Activated naive CD8-positive, alpha-beta T cell (primary cell): Measurements from ENCODE around the gene NTN5.
"Not testable (repeated sequence)": the region's sequence is repeated elsewhere in the genome, so short reads cannot be mapped to it uniquely, and the experiment has no call there.

ENCODE experiments used
- H3K27ac Mint-ChIP-seq: one replicate; pipeline ENCODE4 v1.8.0; 2021; ENCODE audit warnings: mixed read lengths
- H3K27me3 Mint-ChIP-seq: one replicate; pipeline ENCODE4 v1.8.0; 2021; ENCODE audit warnings: mixed read lengths
- H3K36me3 Mint-ChIP-seq: one replicate; pipeline ENCODE4 v1.8.0; 2021; ENCODE audit warnings: mixed read lengths
- H3K4me1 Mint-ChIP-seq: one replicate; pipeline ENCODE4 v1.8.0; 2021; ENCODE audit warnings: low read depth, mixed read lengths
- H3K4me3 Mint-ChIP-seq: one replicate; pipeline ENCODE4 v1.8.0; 2021; ENCODE audit warnings: mild to moderate bottlenecking, mixed read lengths
- H3K9me3 Mint-ChIP-seq: one replicate; pipeline ENCODE4 v1.8.0; 2021; ENCODE audit warnings: low read depth, mixed read lengths

NTN5 gene

DNA sequence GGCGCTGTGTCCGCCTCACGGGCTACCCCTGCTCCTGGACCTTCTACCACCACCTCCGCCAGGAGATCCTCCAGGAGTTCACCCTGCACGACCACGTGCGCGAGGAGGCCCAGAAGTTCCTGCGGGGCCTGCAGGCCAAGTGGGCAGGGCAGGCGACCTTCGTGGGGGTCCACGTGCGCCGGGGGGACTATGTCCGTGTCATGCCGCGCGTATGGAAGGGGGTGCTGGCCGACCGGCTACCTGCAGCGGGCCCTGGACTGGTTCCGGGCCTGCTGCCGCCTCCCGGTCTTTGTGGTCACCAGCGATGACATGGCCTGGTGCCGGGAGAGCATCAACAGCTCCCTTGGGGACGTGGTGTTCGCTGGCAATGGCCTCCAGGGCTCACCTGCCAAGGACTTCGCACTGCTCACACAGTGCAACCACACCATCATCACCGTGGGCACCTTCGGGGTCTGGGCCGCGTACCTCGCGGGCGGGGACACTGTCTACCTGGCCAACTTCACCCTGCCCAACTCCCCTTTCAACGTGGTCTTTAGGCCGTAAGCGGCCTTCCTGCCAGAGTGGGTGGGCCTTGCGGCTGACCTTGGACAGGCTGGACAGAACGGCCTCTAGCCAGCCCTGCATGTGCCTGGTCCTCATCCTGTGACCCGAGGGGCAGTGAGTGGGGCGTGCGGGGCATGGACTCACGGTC lies 7.8 kb upstream of the NTN5 start:
- no peaks in the 10 kb centered on the region for H3K9me3 Mint-ChIP-seq
- H3K27me3 Mint-ChIP-seq: no peaks in the 10 kb centered on the region
- H3K27ac Mint-ChIP-seq: no peak overlapping the region
- no peaks in the 10 kb centered on the region for H3K4me1 Mint-ChIP-seq
- no peaks in the 10 kb centered on the region for H3K36me3 Mint-ChIP-seq
- no peak overlapping the region for H3K4me3 Mint-ChIP-seq

DNA sequence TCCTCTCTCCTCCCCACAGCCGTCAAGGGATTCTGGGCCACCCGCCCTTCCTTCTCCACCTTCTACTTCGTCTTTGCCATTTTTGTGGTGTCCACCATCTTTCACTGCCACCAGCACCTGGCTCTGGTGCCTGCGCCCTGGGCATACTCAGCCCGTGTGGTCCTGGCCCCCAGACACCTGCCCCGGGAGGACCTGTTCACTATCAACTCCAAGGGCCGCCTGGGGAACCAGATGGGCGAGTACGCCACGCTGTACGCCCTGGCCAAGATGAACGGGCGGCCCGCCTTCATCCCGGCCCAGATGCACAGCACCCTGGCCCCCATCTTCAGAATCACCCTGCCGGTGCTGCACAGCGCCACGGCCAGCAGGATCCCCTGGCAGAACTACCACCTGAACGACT lies 7.2 kb upstream of the NTN5 start:
- not testable (repeated sequence) for H3K27me3 Mint-ChIP-seq, H3K9me3 Mint-ChIP-seq, H3K4me3 Mint-ChIP-seq, H3K4me1 Mint-ChIP-seq, H3K36me3 Mint-ChIP-seq, H3K27ac Mint-ChIP-seq

DNA sequence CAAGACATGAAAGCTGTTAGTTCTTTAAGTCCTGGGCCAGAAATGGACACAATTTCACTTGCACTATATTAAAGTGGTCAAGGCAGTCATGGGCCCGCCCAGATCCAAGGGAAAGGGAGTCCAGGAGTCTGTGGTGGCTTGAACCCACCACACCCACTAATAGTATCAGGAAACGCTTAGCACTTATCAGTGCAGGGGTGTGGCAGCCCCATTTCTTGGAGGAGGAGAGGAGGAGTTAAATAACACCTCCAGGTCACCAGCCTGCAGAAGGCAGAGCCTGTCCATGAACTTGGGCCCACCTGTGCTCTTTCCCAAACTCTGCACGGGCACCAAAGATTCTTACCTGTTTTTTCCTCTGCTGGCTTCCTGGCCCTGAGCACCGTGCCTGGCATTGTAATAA lies 5.4 kb upstream of the NTN5 start:
- Mint-ChIP-seq H3K4me3 (no peak overlapping the region), H3K9me3 (no peaks in the 10 kb centered on the region), H3K4me1 (peaks cover 5% of the 10 kb centered on the region), H3K27ac (no peak overlapping the region), H3K36me3 (no peaks in the 10 kb centered on the region), H3K27me3 (no peaks in the 10 kb centered on the region)

DNA sequence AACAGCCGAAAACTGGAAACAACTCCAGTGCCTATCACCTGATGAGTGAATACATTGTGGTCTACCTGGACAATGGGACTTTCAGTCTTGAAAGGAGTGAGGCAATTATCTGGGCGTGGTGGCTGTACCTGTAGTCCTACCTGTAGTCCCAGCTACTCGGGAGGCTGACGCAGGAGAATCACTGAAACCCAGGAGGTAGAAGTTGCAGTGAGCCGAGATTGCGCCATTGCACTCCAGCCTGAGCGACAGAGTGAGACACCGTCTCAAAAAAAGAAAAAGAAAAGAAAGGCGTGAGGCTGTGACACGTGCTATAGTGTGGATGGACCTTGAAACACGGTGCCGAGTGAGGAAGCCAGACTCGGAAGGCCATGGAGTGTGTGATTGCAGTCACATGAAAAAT lies 4.1 kb upstream of the NTN5 start:
- Mint-ChIP-seq H3K27ac (no peak overlapping the region), H3K27me3 (no peaks in the 10 kb centered on the region), H3K4me1 (peaks cover 5% of the 10 kb centered on the region), H3K9me3 (no peaks in the 10 kb centered on the region), H3K4me3 (no peak overlapping the region), H3K36me3 (no peaks in the 10 kb centered on the region)

DNA sequence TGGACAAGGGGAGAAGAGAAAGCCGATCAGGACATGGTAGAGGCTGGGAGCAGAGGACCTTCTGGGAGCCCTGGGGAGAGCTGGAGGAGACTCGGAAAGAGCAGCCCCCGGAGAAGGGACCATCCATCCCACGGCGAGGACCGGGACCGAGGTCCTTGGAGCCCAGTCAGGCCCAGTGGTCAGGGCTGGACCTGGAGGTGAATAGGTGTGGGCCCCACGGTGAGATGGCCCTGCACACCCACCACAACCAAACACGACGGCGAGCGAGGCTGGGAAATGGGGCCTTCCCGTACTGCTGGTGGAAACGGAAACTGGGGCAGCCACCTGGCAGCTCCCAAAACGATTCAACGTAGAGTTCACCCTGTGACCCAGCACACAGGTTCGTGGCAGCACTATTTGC lies 3.7 kb upstream of the NTN5 start:
- no peaks in the 10 kb centered on the region for H3K36me3 Mint-ChIP-seq
- no peaks in the 10 kb centered on the region for H3K27me3 Mint-ChIP-seq
- H3K9me3 Mint-ChIP-seq: no peaks in the 10 kb centered on the region

DNA sequence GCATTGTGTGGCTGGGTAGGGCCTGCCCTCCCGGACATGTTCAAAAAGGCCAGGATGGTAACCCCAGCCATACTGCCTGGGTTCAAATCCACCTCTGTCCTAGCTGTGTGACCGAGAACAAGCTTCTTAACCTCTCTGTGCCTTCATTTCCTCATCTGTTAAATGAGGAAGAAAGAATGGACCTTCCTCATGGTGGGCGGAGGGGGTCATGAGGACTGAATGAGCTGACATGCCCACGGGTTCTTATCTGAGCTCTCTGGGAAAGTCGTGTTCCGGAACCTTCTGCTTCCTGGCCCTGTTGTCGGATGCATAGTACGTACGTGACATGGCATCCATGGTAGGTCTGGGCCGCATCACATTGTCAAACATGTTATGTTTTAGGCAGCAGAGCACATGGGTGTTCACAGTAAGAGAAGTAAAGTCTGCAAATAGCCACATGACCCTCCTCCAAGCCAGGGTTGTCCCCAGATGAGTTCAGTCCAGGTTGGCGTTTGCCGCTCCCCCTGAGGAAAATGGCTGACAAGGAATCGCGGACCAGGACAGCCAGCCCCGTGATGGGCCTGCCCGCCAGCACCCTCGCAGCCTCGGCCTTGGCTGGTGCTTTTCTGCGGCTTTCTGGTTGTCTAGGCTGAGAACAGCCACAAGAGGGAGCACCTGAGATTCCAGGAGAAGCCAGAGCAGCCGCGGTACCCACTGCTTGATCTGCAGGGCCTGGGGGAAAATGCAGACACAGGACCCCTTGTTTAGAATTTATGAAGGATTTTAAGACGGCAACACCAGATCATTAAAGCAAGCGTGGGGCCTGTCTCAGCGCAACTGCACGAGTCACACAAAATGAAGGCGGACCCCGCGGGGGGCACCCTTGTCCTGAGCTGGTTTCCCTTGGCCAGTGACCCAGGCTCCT lies 2.4 kb upstream of the NTN5 start:
- no peak overlapping the region for H3K4me3 Mint-ChIP-seq
- H3K4me1 Mint-ChIP-seq: peaks cover 5% of the 10 kb centered on the region
- no peaks in the 10 kb centered on the region for H3K36me3 Mint-ChIP-seq
- no peak overlapping the region for H3K27ac Mint-ChIP-seq
- H3K9me3 Mint-ChIP-seq: no peaks in the 10 kb centered on the region
- H3K27me3 Mint-ChIP-seq: no peaks in the 10 kb centered on the region

More for the DNA sequence above, 3.7 kb upstream of the NTN5 start:
- Mint-ChIP-seq H3K4me3 (no peak overlapping the region), H3K27ac (no peak overlapping the region), H3K4me1 (peaks cover 5% of the 10 kb centered on the region)

DNA sequence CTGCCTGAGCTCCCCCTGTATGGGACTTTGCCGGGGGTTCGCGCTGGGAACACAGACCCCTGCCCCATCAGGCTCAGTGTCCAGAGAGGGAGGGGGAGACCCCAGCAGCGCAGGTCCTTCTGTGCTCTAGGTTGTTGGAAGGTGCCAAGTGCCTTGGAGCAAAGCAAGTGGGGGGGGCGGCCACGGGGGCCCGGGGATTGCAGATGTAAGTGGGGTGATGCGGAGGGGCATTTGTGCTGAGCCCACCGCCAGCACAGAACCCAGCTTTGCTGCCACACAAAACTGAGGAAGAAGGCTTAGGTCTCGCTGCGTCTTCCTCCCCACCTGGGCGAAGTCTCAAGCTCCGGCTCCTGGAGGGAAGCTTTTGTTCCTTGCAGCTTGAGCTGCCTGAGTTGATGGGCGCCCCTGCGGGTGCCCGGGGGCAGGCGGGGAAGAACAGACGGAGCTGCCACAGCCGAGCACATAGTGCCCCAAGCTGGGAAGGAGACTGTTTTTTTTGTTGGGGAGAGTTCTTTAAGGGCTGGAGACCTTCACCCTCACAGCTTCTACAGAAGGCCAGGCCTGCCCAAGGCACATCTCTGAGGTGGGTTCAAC lies 1.5 kb upstream of the NTN5 start:
- Mint-ChIP-seq H3K4me3 (no peak overlapping the region), H3K27ac (no peak overlapping the region), H3K9me3 (no peaks in the 10 kb centered on the region), H3K36me3 (no peaks in the 10 kb centered on the region), H3K27me3 (no peaks in the 10 kb centered on the region), H3K4me1 (peaks cover 5% of the 10 kb centered on the region)

- Mint-ChIP-seq H3K36me3 (no peaks in the 10 kb centered on the region), H3K4me3 (no peak overlapping the region), H3K27ac (no peak overlapping the region), H3K4me1 (peaks cover 5% of the 10 kb centered on the region), H3K27me3 (no peaks in the 10 kb centered on the region), H3K9me3 (no peaks in the 10 kb centered on the region)
Measured at GRCh38 chr19:48673436-48674100, 751 bp upstream of the NTN5 start.

DNA sequence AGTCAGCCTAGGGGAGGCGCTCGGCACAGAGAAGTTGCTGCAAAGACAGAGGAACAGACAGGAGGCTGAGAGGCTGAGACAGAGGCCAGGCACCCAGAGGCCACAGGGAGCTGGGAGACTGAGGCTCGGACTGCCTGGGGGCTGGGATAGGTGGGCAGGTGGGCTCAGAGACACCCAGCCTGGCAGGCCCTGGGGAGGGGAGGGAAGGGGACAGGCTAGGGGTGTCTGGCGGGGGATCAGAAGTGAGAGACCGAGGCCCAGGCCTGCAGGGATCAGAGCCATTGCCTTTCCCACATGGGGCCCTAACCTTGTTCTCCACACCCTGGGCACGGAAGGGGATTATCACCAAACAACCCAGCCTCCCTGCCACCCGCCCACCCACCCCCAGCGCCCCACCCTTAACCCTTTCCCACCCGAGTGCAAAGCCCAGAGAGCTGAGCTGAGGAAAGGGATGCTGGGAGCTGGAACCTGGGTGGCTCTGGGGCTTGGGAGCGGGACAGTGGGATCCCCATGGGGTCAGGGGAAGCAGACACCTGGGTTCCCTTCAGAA lies 1.3 kb downstream of the NTN5 start:
- Mint-ChIP-seq H3K4me1 (peaks cover 5% of the 10 kb centered on the region), H3K27ac (no peak overlapping the region), H3K9me3 (no peaks in the 10 kb centered on the region), H3K4me3 (no peak overlapping the region), H3K27me3 (no peaks in the 10 kb centered on the region), H3K36me3 (no peaks in the 10 kb centered on the region)

DNA sequence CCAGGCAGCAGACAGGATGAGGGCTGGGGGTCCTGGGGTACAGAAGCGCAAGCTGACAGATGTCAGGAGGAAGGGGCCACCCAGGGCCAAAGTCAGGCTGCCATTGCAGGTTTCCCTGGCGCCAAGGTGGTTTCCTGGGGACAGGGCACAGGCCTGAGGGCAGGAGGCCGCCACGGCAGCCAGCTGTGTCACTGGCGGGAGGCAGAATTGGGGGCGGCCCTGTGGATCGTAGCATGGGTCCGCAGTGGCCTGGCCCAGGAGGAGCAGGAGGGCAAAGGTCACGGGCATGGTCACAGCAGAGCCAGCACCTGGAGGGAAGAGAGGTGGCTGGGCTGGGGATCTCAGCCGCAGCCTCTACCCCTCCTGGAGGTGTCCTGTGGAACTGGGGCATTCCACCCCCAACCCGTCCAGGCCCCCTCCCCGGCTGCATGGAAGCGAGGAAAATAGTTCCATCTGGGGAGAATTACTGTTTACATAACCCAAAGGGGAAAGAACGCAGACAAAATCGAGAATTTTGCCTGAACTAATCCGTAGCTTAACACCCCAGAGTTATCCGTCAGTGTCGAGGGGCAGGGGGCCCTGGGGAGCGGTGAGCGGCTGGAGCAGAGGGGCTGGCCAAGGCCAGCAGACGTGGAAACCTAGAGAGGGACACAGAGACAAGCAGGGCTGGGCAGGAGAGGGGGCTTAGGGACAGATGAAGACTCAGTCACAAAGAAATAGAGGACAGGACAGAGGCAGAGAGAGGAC lies 1.9 kb downstream of the NTN5 start:
- Mint-ChIP-seq H3K27ac (no peak overlapping the region), H3K4me1 (peaks cover 5% of the 10 kb centered on the region), H3K9me3 (no peaks in the 10 kb centered on the region), H3K4me3 (no peak overlapping the region), H3K36me3 (no peaks in the 10 kb centered on the region), H3K27me3 (no peaks in the 10 kb centered on the region)

DNA sequence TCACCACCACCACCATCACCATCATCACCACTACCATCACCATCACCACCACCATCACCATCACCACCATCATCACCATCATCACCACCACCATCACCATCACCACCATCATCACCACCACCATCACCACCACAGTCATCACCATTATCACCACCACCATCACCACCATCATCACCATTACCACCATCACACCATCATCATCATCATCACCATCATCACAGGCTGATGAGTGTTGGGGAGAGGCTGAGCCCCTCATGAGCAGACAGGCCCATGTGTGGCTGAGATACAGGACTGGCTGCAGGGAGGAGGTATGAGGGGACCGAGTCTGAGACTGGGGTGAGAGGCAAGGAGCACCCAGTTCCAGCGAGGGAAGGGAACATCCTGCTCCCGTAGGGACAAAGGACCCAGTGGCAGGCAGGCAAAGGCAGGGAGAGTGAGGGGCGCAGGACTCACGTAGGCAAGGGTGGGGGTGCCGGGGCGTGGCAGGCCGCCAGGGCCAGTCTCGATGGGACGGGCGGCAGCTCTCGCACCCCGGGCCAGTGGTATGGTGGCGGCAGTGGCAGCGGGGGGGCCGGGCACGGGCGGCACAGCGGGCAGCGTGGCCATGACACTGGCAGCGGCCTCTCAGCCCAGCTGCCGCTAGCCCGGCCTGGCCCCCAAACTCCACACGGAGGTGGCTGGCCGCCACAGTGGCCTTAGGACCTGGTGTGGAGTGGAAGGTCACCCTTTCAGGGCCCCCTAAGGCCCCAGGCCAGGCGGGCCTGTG lies 2.7 kb downstream of the NTN5 start:
- no peak overlapping the region for H3K27ac Mint-ChIP-seq
- no peak overlapping the region for H3K4me3 Mint-ChIP-seq
- H3K36me3 Mint-ChIP-seq: no peaks in the 10 kb centered on the region
- H3K4me1 Mint-ChIP-seq: peaks cover 1% of the 10 kb centered on the region
- no peaks in the 10 kb centered on the region for H3K9me3 Mint-ChIP-seq
- H3K27me3 Mint-ChIP-seq: no peaks in the 10 kb centered on the region

GRCh38 chr19:48668761-48669160 lies 4.1 kb downstream of the NTN5 start:
- Mint-ChIP-seq H3K27me3 (no peaks in the 10 kb centered on the region), H3K4me3 (no peak overlapping the region), H3K9me3 (no peaks in the 10 kb centered on the region), H3K36me3 (no peaks in the 10 kb centered on the region), H3K27ac (no peak overlapping the region), H3K4me1 (no peaks in the 10 kb centered on the region)

DNA sequence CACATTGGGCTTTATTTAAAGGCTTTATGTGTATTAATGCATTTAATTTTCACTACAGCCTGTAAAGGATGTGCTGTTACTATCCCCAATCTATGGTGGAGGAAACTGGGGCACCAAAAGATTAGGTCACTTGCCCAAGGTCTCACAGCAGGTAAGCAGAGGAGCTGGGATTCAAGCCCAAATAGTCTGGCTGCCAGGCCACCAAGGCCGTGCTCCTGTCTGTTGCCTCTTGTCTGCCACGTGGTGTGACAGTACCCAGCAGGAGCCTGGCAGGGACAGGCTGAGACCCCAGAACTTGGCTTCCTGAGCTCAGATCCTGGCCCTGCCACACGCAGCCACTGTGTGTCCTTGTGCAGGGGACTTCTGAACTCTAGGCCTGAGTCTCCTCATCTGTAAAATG lies 4.5 kb downstream of the NTN5 start:
- Mint-ChIP-seq H3K9me3 (no peaks in the 10 kb centered on the region), H3K36me3 (no peaks in the 10 kb centered on the region), H3K4me1 (no peaks in the 10 kb centered on the region), H3K27me3 (no peaks in the 10 kb centered on the region), H3K4me3 (no peak overlapping the region), H3K27ac (no peak overlapping the region)

DNA sequence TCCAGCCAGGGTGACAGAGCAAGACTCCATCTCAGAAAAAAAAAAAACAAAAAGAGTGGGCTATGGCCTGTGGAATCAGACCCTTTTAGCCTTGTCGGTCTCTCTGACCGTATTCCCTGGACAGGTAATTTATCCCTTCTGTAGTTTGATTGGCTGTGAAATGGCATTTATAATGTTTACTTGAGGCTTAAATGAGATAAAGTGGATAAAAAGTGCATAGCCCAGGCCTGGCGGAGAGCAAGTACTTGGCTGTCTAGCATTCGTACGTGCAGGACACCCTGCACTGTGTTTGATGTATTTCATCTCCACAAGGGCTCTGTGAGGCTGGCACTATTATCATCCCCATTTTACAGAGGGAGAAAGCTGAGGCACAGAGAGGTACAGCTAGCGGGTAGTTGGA lies 7.0 kb downstream of the NTN5 start:
- no peaks in the 10 kb centered on the region for H3K36me3 Mint-ChIP-seq
- H3K4me1 Mint-ChIP-seq: peaks cover 5% of the 10 kb centered on the region
- H3K9me3 Mint-ChIP-seq: no peaks in the 10 kb centered on the region
- no peak overlapping the region for H3K27ac Mint-ChIP-seq
- H3K4me3 Mint-ChIP-seq: no peak overlapping the region
- no peaks in the 10 kb centered on the region for H3K27me3 Mint-ChIP-seq
